Left lobe of liver (tissue), 2 donors: ENCODE measurements around the gene GPX2. TPM values are rescaled to one million over a fixed set of nuclear protein-coding genes. Genes with fewer than 3 reads are reported as not detected.

Experiments used
- ATAC-seq: fragments of 200-7000 bp; cut with Tn5 transposase; one replicate; pipeline ENCODE4 v1.9.1; 2020; ENCODE audit warnings: mild to moderate bottlenecking, moderate library complexity
- DNase-seq: peaks from one replicate; pipeline ENCODE4 v3.0.0-alpha.2; 2020; ENCODE audit warnings: low spot score
- total RNA-seq: library from RNA; stranded (reverse); gene quantifications from one replicate; pipeline ENCODE4 v1.2.1, GENCODE V29; 2021
- donor health status: DM: no; HTN: no; CAD: no; lungs with moderate emphysema.
- donor health status: DM: no; HTN: yes; CAD: no.

The GPX2 gene
- total RNA-seq = 292 TPM

- DNase-seq = peak; percentile 90
- ATAC-seq = peak; percentile 78
These were observed at the start of gene GPX2 for GRCh38 chr14:64942531-64943111. Gene GPX2 (minus strand): TSS chr14:64942745. CDS start chr14:64942726, 19 bp downstream.

GRCh38 chr14:64990939-64991338 lies 48.4 kb upstream of the GPX2 start:
- DNase-seq (no peak), ATAC-seq (peak; percentile 39)

DNA sequence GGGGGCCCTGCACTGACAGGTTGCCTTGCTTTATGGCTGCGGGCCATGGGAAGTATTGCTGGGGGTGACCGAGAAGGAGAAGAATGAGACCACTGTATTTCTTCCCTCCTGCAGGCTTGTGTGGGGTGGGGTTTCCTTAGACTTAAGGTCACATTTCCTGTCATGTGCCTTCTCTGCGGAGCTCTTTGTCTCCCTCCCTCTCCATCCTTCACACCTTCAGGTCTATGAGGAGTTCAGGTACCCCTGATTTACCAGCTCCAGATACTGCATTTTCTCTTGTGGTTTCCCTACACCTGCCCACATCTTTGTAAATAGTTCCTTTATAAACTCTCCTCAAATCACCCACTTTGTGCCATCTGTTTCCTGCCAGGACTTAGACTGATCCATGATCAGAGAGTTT lies 47.8 kb upstream of the GPX2 start:
- ATAC-seq = no peak
- no peak for DNase-seq

GRCh38 chr14:64987438-64987767 lies 44.9 kb upstream of the GPX2 start:
- DNase-seq (no peak), ATAC-seq (no peak)

- peak; percentile 98 for DNase-seq
- peak; percentile 95 for ATAC-seq
These were observed 44.3 kb upstream of the GPX2 start, which contains the start of gene FNTB for GRCh38 chr14:64986648-64987437. Gene FNTB (plus strand): TSS chr14:64986895. CDS start chr14:64986954, 59 bp downstream.

DNA sequence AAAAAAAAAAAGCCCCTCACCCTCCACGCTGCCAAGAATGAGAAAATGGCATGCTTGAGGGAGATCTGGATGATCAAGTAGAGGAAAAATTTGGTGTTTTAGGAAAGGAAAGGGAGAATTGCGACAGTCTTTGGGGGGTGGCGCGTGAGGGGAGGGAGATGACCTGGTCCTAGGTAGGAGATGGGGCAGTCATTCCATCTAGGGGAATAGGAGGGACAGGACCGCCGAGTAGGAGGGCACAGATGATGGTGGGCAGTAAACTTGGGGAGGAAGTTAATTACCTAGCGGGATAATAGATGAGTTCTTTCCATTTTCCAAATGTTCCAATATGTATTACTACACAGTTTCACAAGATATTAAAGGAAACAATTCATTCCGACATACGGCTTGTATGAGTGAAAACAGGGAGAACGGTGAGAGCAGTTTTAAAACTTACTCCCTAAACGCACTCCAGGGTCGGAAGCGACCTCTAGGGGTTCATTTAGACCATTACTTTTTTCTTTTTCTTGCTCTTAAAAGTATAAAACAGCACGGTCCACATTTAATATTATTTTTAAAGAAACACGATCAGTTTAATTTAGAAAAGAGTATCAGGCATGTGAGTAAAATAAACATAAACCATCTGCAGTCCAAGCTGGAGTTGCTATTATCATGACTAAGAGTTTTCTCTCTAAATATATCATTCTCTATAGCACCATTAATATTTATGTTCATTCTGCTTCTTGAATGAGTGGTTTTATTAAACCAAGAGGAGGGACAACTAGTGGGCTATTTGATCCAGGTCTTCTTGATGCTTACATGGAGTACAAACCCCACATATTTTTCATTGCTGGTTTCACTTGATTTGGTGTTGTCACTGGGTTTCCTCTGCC lies 41.1 kb upstream of the GPX2 start:
- no peak for DNase-seq
- ATAC-seq = peak; percentile 41

DNA sequence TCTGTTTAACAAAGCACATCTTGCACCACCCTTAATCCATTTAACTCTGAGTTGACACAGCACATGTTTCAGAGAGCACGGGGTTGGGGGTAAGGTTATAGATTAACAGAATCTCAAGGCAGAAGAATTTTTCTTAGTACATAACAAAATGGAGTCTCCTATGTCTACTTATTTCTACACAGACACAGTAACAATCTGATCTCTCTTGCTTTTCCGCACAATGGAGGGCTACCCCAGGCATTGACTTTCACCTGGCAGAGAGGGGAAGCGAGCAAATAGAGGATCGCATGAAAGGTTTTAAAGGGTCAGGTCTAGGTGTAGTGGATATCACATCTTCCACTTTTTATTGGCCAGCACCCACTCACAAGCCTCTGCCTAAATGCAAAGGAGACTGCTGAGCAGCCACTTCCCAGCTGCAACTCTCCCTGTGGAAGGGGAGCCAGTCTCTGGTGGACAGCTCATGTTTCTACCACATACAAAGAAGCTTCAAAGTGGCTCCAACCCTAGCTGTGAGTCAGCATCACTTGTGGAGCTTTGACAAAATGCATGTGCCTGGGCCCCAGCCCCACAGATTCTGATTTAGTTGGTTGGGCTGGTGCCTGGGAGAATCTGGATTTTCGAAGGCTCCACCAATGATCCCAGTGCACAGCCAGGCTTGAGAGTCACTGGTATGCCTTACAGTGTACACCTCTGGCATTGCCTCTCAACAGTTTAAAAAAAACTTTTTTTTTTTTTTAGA lies 37.0 kb upstream of the GPX2 start:
- DNase-seq (no peak), ATAC-seq (no peak)

- no peak for ATAC-seq
- no peak for DNase-seq
These were observed 32.0 kb upstream of the GPX2 start for GRCh38 chr14:64974563-64974962.

DNA sequence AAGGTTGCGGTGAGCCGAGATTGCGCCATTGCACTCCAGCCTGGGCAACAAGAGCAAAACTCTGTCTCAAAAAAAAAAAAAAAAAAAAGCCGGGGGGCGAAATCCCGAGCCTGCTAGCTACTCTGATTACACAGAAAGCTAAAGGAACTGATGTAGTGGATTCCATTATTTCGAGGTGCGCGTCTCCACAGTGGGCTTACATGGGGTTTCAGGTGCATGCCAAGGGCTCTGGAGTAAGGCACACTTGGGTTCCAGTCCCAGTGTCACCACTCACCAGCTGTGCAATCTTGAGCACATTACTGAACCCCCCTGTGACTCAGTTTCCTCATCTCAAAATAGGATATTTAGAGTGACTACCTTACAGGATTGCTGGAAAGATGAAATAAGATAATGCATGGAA lies 31.3 kb upstream of the GPX2 start:
- DNase-seq = no peak
- no peak for ATAC-seq

GRCh38 chr14:64973026-64973442 lies 30.5 kb upstream of the GPX2 start:
- peak; percentile 41 for ATAC-seq
- DNase-seq = no peak

GRCh38 chr14:64971943-64972791 lies 29.6 kb upstream of the GPX2 start, which contains the start of gene RAB15:
Gene RAB15 (minus strand): TSS chr14:64972336. CDS start chr14:64972076, 260 bp downstream.
- ATAC-seq (peak; percentile 89), DNase-seq (peak; percentile 53)

DNA sequence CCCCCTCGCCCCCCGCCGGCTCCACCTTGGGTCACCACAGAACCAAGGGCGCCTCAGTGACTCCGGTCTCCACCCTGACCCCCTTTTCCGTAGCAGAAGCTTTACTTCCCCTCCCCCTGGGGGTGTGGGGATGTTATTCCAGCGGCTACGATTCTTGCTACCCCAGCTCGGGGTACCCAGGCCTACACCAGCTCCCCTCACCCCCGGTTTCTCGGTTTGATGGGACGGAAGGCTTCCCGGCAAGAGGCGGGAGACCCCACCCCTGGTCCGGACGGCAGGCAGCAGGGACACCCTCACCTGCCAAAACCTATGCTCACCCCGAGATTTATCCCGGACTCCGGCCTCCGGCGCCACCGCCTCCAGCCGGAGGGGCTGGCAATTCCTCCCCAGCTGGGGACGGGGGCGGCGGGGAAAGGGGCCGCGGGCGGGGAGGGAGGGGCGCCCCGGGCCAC lies 29.0 kb upstream of the GPX2 start:
- DNase-seq = no peak
- peak; percentile 2 for ATAC-seq

DNA sequence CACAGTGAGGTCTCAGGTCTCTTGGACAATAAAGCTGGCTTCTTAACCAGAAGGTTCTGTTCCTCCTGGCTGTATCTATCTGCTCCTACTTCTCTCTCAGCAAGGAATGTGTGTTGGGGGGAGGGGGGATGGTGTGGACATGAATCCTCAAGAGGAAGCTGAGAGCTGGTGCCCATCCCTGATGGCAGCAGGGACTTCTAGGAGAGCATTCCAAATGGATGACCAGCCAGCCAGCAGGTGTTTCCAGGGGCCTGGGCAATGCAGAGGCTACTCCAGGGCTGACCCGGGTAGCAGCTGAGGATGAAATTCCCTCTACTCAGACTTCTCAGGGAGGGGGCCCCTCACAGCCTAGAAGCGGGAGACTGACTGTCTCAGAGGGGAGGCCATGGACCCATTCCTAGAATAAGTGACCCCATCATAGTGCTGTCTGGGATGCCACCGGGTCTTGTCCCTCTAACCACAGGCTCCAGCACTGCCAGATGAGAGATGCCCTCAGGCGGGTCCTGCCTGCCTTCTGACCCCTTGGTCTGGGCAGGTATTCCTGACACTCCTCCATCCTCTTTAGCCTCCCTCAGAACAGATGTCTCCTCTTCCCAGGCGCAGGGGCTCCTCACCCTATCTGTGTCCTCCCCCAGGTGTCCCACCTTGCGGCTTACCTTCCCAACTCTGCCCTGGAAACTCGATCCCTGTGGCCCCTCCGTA lies 28.4 kb upstream of the GPX2 start:
- DNase-seq (no peak), ATAC-seq (no peak)

- no peak for ATAC-seq
- no peak for DNase-seq
These were observed 27.5 kb upstream of the GPX2 start for GRCh38 chr14:64970041-64970440.

GRCh38 chr14:64968651-64969050 lies 26.1 kb upstream of the GPX2 start:
- ATAC-seq (no peak), DNase-seq (no peak)

DNA sequence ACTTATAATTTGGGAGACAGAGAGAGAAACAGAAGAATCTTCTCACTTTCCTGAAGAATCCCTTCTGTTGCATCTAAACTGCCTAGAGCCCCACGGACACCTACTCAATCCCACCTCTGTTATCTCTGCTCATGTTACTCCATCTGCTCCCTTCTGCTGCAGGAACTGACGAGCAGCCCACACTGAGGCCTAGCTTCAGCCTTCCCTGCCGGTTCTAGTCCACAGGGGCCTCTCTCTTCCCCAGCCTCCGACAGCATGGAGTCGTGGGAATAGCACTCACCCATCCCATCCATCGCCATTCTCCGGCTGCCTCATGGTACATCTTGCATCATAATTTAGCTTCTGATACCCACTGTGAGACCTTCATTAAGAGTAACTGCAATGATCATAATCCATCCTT lies 25.6 kb upstream of the GPX2 start:
- DNase-seq = no peak
- ATAC-seq = no peak

DNA sequence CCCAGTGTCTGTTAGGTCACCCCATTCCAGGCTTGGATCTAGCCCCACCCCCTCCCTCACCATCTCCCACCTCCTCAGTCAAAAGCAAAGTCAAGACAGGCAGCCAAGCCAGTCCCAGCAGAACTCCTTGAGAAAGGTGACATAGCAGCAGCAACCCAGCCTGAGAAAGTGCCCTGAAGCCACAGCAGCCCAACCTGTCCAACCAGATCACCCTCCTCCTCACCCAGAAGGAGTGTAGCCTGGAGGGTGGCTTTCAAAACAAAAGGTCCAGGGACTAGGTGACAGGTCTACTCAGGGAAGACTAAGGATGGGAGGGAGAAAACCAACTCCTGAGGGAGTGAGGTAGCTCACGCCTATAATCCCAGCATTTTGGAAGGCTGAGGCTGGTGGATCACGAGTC lies 24.4 kb upstream of the GPX2 start:
- ATAC-seq (no peak), DNase-seq (no peak)

DNA sequence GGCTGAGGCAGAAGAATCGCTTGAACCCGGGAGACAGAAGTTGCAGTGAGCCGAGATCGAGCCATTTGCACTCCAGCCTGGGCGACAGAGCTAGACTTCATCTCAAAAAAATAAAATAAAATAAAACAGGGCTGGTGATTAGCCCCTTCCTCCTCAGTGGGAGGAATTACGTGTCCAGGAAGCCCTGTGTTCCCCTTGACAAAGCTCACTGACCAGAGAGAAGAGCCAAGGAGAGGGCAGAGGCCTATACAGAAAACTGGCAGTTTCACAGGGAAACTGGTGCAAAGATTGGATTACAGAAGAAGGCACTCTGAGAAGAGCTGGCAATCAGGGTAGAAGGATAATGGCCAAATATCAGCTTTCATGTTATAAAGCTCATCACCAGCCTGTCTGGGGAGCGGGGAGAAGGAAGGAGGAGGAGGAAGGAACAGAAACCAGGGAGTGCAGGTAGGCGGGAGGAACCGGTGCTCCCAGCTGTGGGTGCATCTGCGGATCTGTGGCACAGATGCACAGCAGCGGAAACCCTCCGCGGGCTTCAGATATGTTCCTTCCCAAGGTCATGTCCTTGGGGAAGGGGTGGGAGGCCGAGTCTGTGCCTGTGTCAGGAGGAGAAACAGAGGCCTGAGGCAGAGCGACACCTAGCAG lies 22.9 kb upstream of the GPX2 start:
- ATAC-seq (no peak), DNase-seq (no peak)

DNA sequence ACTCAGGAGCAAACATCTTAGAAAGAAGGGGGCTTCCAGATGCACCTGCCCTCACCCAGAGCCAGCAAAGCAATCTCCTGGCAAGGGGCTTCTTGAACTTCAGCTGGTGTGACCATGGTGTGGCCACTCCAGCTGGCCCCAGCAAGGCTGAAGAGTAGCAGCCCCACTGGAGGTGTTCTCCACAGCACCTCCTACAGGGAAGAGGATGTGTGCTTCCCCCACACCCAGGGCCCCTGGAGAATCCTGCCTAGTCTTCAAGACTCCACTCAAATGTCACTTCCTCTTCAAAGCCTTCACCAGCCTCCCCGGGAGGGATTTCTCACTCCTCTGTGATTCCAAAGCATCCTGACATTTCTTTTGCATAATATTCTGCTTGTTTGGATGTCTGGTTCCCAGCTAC lies 21.1 kb upstream of the GPX2 start:
- no peak for DNase-seq
- no peak for ATAC-seq
